HepG2 (cell line): Measurements from ENCODE around the gene SYPL2.

Experiments used
- EP300 ChIP-seq, 3 experiments: sonication (generic) in 1 of 3; formaldehyde crosslinking in 1 of 3; IDR thresholded peaks; 2 replicates each; pipeline versions ENCODE4 v1.5.1 to v1.6.1; 2011 to 2020; ENCODE audit warnings: low read depth in 2 of 3, low read length in 2 of 3, borderline replicate concordance in 1 of 3, improper control_type of control experiment in 1 of 3, mild to moderate bottlenecking in 1 of 3, missing genetic modification reagents in 1 of 3, moderate library complexity in 1 of 3
- HMG20B ChIP-seq: conservative IDR thresholded peaks from 2 replicates; pipeline ENCODE4 v1.6.1; 2016; ENCODE audit warnings: missing genetic modification reagents, missing compliant biosample characterization
- MAZ ChIP-seq, 2 experiments: sonication (generic) in 1 of 2; formaldehyde crosslinking in 1 of 2; IDR thresholded peaks; 2 replicates each; pipeline versions ENCODE4 v1.5.0 to v1.6.1; 2012 to 2020; ENCODE audit warnings: low read depth in 2 of 2, mild to moderate bottlenecking in 2 of 2, borderline replicate concordance in 1 of 2, improper control_type of control experiment in 1 of 2, low read length in 1 of 2, missing genetic modification reagents in 1 of 2, moderate library complexity in 1 of 2
- NR2F1 ChIP-seq, 2 experiments: fragments of 450-650 bp in 1 of 2; formaldehyde crosslinking in 1 of 2; IDR thresholded peaks; 2 replicates each; pipeline versions ENCODE4 v1.5.0 to v1.6.1; 2016 to 2020; ENCODE audit warnings: mild to moderate bottlenecking in 1 of 2, missing compliant biosample characterization in 1 of 2, missing genetic modification reagents in 1 of 2, moderate library complexity in 1 of 2
- RFX1 ChIP-seq: fragments of 450-650 bp; IDR thresholded peaks from 2 replicates; pipeline ENCODE4 v1.6.1; 2017
- TAF15 ChIP-seq: fragments of 200-400 bp; formaldehyde crosslinking; IDR thresholded peaks from one replicate; pipeline ENCODE4 v1.6.1; 2018; ENCODE audit warnings: mild to moderate bottlenecking, low read depth, low read length; ENCODE audit not compliant: poor library complexity, severe bottlenecking
- ZFYVE20 ChIP-seq: sonication (generic); formaldehyde crosslinking; IDR thresholded peaks from 2 replicates; pipeline ENCODE4 v1.8.0; 2023; ENCODE audit warnings: low read depth, mild to moderate bottlenecking, moderate library complexity, missing genetic modification reagents, borderline replicate concordance
- ZNF207 ChIP-seq: fragments of 450-650 bp; IDR thresholded peaks from 2 replicates; pipeline ENCODE4 v1.6.1; 2016; ENCODE audit warnings: antibody characterized with exemption, borderline replicate concordance
- ZNF660 ChIP-seq: sonication (generic); formaldehyde crosslinking; IDR thresholded peaks from 2 replicates; pipeline ENCODE4 v1.5.1; 2020; ENCODE audit warnings: mild to moderate bottlenecking, low read depth, missing genetic modification reagents, borderline replicate concordance
- TF ChIP-seq, protein P1 (sequence below): sonication (generic); formaldehyde crosslinking; IDR thresholded peaks from 2 replicates; pipeline ENCODE4 v1.5.0; 2020; ENCODE audit warnings: mild to moderate bottlenecking, missing genetic modification reagents, moderate library complexity

DNA sequence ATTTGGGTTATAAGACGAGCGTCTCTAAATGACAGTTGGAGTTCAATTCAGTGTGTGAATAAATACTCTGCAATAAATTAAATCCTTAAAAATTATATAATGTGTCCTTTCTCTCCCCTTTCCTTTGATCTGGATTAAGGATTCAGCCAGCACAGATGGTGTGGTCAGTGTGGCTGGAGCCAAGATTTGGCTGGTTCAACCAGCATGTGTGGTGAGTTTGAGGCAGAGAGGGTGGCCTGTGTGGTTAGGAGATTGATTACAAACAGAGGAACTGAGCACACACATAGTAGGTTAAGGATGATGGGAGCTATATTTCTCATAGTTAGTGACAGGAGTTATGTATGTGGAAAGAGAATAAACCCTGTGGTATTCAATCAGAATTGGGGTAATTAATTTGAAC lies 57.4 kb downstream of the SYPL2 start:
- TF ChIP-seq HMG20B (CRISPR knock-in tag) (no peak), ZFYVE20 (CRISPR knock-in tag) (no peak), RFX1 (no peak), ZNF207 (no peak), ZNF660 (CRISPR knock-in tag) (no peak), MAZ (IDR thresholded peaks at IDR 0.05; ENCODE audit: borderline replicate concordance, low read depth, low read length) (no peak), MAZ (CRISPR knock-in tag; IDR thresholded peaks at IDR 0.05; ENCODE audit: low read depth) (no peak), TAF15 (no peak), NR2F1 (CRISPR knock-in tag; IDR thresholded peaks at IDR 0.05) (no peak), EP300 (IDR thresholded peaks at IDR 0.05; ENCODE audit: low read depth in 2 of 2, low read length in 2 of 2) (no peak), EP300 (CRISPR knock-in tag; IDR thresholded peaks at IDR 0.05; ENCODE audit: borderline replicate concordance) (no peak)
- TF ChIP-seq, protein P1, sequence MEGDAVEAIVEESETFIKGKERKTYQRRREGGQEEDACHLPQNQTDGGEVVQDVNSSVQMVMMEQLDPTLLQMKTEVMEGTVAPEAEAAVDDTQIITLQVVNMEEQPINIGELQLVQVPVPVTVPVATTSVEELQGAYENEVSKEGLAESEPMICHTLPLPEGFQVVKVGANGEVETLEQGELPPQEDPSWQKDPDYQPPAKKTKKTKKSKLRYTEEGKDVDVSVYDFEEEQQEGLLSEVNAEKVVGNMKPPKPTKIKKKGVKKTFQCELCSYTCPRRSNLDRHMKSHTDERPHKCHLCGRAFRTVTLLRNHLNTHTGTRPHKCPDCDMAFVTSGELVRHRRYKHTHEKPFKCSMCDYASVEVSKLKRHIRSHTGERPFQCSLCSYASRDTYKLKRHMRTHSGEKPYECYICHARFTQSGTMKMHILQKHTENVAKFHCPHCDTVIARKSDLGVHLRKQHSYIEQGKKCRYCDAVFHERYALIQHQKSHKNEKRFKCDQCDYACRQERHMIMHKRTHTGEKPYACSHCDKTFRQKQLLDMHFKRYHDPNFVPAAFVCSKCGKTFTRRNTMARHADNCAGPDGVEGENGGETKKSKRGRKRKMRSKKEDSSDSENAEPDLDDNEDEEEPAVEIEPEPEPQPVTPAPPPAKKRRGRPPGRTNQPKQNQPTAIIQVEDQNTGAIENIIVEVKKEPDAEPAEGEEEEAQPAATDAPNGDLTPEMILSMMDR (CRISPR knock-in tag): no peak
